ENCODE data around the gene GPR45.

DNA sequence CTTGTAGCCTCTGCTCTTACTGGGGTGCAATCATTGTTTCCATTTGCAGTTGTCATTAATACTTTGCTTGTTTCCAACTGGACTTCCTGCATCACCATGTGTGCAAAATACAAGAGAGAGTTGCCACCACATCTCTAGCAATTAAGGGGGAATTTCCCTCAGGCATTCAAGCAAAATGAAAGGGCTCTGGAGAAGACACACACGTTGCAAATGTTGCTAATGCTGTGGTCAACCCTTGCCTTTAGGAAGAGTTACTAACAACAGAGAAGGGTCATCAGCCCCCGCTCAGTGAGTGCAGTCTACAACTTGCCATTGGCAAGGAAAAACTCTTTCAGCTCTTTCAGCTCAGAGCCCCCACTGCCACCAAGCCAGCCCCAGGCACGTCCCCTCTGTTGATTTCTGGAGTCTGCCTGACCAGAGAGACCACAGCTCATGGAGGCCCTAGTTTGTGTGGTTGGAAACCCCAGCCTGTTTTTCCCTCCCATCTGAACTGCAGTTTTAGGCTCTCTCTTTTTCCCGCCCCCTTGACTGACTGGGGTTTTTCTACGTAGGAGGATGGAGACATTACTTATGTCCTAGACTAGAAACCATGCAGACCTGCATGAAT is 25.9 kb upstream of the GPR45 start:
- TF ChIP-seq CTCF (IDR thresholded peaks at IDR 0.05) (no peak), POLR2A (IDR thresholded peaks at IDR 0.05) (no peak)

All from body of pancreas (tissue), 4 donors.